HG03460 (cell line): Measurements from ENCODE around the gene TRMU.

ENCODE experiments used
- ATAC-seq: cut with Tn5 transposase; IDR thresholded peaks from one replicate; pipeline ENCODE4 v1.9.1; 2021; ENCODE audit not compliant: unreplicated experiment

TRMU gene

GRCh38 chr22:46355369-46355995, 20.0 kb downstream of the TRMU start:
- ATAC-seq, result no peak

- no peak for ATAC-seq
Measured at GRCh38 chr22:46355996-46356471, 20.5 kb downstream of the TRMU start.

DNA sequence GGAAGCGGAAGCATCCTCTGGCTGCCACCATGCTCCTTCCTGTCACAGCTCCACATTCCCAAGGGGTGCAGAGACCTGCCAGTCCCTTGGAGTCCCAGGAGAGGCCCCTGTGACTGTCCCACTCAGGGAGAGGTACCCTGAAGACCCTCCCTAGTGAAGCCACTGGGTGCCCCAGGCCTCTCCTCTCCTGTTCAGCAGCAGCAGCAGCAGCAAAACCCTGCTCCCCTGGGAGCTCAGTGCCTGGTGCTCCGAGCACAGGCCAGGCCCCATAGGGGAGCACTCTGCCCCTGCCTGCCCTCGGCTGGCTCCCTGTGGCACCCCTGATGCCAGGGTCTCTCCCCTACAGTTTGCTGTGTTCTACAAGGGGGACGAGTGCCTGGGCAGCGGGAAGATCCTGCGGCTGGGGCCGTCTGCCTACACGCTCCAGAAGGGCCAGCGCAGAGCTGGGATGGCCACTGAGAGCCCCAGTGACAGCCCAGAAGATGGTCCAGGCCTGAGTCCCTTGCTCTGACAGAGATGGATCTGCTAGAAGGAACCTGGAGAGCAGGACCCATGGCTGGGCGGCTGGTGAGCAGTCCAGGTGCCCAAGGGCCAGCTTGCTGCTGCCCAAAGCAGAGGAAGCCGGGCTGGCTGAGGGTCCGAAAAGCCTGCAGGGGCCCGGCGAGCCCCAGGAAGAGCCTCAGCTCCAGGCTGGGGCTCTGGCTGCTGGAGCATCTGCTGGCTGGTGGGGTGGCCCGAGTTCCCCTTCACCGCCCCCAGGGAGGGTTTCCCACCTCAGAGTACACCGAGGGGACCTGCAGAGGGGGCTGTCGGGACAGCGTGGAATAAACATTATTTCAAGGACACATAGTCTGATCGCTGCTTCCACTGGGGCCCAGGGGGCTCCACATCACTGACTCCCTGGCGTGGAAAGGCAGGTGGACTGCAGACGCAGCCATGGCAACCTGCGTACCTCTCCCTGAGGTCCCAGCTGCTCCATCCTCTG, 21.3 kb downstream of the TRMU start:
- ATAC-seq, result no peak

- no peak for ATAC-seq
Measured at GRCh38 chr22:46357711-46358520, 22.4 kb downstream of the TRMU start.

DNA sequence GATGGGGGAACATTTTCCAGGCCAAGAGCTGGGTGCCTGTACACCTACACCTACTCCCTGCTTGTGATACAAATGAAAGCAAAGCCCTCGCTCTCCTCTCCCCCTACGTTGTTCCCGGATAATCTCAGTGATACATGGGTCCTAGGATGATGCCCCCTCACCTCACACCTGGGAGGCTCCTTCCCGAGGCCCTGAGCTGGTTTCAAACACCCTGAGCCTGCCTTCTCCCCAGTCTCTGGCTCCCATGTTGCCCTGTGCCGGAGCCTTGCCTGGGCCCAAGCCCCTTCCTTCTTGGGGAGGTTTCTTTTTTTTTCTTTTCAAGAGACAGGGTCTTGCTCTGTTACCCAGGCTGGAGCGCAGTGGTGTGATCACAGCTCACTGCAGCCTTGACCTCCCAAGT, 23.3 kb downstream of the TRMU start:
- ATAC-seq, result no peak

DNA sequence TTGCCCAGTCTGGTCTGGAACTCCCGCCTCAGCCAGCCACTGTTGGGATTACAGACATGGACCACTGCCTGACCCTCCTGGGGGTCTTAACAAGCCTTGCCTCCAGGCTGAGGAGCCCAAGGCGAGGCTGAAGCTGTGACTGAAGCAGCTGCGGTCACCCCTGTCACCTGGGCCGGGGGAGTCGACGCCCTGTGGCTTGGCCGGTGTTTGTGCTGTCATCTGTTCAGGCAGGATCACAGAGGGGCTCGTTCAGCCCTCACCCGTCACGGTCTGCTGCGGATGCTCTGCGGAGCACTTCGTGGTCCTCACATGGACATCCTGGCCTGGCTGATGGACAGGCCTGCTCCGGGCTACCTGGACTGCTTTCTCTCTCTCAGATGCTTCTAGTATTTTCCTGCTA, 23.8 kb downstream of the TRMU start:
- no peak for ATAC-seq

DNA sequence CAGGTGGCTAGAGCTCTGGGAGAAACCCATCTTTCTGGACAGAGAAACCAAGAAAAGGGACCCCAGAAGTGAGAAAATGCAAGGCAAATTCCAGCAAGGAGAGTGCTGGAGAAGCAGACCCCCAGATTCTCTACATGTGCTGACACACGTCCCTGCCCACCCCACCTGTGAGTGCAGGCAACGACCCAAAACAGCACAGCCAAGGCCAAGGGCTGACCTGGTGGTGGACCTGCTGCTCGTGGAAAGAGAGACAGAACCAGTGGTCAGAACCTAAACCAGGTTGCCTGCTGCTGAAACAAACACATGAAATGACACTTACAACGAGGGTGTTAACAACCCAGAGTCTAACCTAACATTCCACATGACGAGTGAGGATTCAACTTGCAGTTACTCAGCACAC, 24.6 kb downstream of the TRMU start:
- ATAC-seq, result no peak

GRCh38 chr22:46360891-46361290, 25.4 kb downstream of the TRMU start:
- no peak for ATAC-seq

DNA sequence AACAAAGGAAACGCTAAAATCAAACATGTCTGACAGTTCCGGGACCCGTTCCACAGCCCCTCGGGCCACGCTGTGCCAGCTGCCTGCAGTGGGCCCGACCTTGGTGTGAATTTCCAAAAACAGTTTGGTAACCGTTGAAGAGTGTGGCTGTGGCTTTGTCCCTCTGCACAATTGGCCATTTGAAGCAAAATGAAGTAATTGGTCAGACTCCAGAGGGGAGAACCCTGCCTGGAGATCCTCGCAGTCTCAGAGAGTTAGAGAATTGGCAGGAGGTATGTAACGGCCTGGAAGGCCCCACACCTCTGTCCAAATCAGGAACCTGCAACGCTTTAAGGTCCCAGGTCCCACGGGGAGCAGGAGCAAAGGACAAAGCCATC, 26.3 kb downstream of the TRMU start:
- no peak for ATAC-seq

DNA sequence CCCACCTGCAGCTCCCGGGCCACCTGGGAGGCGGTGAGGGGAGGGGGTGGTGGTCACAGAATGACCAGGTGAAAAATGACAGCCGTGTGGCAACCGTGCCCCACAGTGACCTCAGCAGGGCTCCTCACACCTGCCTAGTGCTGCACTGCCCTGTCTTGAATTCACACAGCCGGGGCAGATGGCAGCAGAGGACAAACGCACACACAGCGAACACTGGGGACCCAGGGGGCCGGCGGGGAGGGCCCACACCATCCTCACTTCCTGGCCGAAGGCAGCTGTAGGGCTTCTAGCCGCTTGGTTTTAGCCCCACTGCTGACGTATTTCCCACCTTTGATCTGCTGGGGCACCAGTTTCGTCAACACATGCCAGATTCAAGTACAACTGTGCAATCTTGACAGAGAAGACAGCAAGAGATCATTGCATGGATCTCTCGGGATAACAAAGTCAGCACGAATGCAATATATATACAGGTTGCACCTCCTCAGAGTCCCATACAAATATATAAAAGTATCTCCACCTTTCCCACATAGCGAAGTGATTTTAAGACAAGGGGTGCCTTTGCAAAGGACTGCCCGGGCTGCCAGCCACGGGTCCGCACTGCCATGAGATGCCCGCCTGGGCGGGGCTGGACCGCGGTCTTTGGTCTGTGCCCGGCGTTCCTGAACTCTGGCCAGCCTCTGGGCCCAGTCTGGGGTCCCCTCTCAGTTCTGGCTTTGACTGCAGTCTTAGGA, 26.9 kb downstream of the TRMU start:
- no peak for ATAC-seq

GRCh38 chr22:46362934-46363515, 27.5 kb downstream of the TRMU start:
- ATAC-seq, result no peak

DNA sequence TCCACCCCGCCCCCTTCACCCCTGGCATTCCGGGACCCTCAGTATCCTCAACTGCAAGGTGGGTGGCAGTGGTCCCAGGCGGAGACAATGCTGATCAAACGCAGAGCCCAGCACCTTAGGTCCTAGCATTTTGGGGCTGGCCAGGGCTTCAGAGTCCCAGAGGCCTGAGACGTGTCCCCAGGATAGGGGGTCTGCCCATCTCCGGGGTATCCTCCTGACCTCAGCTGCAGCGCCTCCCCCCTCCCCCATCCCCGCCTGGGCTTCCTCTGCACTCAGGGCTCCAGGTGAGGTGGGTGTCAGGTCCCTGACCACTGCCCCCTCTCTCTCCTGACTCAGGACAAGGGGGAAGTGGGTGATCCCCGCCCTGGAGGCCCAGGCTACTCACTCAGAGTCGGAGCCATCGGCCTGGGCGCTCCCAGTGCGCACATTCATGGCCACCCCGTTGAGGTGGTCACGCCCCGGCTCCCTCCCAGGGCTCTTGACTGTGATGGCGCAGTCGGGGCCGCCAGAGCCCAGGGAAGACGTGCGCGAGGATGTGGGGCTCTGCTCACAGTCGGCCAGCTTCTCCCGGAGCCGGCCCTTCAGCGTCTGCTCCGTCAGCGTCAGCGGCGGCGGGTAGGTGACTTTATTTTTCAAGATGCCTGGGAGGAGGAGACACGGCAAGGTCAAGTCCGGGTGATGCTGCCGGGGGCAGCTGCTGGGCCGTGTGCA, 28.3 kb downstream of the TRMU start:
- ATAC-seq, result no peak

- ATAC-seq, result no peak
Measured at GRCh38 chr22:46364341-46365165, 29.0 kb downstream of the TRMU start.

DNA sequence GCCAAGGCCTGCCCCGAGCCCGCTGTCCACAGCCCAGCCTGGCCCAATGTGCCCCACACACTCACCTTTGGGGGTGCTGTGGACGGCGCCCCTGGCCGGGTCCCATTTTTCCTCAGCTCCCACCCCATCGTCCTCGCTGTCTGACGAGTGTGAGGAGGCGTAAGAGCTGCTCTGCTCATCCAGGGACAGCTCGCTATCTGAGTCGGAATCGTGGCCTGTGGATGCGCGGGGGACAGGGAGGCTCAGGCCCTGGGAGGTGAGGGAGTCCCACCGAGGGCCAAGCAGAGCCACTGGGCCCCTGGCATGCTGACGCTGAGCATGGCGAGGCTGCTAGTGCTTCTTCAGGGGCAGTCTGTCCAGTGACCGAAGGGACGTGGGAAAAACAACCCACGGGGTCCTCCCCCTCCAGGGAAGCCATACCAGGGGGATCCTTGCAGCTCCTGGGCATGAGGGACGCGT, 29.7 kb downstream of the TRMU start:
- ATAC-seq, result no peak

GRCh38 chr22:46366327-46366731, 30.8 kb downstream of the TRMU start:
- ATAC-seq, result no peak

DNA sequence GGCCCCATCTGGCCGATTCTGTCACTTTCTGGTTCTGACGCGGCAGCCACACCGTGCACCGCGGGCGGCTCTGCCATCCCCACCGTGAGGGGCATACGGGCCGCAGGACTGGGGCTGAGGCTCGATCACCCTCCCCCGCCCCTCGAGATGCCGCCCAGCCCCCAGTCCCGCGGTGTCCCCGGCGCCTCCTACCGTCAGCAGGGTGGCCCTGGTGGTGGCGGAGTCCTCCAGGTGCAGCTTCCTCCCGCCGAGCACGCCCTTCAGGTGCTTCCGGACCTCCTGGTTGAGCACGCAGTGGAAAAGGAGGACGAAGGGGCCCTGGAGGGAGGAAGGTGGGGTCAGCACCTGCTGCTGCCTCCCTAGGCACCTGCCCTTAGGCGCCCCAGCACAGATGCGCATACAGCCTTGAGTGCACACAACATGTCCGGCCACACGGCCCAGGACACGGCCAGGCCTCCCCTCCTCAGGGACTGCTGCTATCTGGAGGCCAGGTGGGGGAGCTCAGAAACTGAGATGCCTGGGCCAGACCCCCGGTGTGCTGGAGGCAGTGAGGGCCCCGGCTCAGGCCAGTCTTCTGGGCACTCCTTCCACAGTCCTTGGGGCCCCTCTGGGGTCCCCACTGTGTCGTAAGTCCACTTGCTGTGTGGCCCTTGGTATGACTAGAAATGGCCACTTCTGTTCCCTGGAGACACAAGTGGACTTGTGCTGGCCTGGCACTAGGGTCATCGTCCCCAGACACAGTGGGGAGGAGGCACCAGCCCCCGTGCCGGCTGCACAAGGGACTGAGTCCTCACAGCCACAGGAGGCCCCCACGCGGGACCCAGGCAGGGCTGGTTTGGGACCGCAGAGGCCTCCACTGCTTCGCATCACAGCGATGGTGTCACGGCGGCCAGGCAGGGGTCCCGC, 31.5 kb downstream of the TRMU start:
- no peak for ATAC-seq

GRCh38 chr22:46367707-46368191, 32.2 kb downstream of the TRMU start:
- no peak for ATAC-seq

- ATAC-seq, result no peak
Measured at GRCh38 chr22:46368422-46368821, 32.9 kb downstream of the TRMU start.
